CD4-positive, CD25-positive, alpha-beta regulatory T cell (primary cell): ENCODE results near the gene MLANA. TPM values are rescaled to one million over a fixed set of nuclear protein-coding genes. Genes with fewer than 3 reads are reported as not detected.

Experiments
- ATAC-seq, 2 donors: fragments of 150-1000 bp; cut with Tn5 transposase; one replicate each; pipeline ENCODE4 v1.10.0; 2021; ENCODE audit warnings: low read depth in 2 of 2, moderate number of reproducible peaks in 2 of 2, moderate library complexity in 1 of 2
- DNase-seq, 3 donors: peaks; one replicate each; pipeline versions ENCODE4 v3.0.0 to v3.0.0-alpha.2; 2012 to 2022; ENCODE audit warnings: mixed read lengths in 1 of 3
- H3K27ac ChIP-seq: one replicate; pipeline ENCODE4 v1.7.0; 2013; ENCODE audit warnings: mild to moderate bottlenecking, low read length; ENCODE audit not compliant: insufficient read depth, poor library complexity, severe bottlenecking
- H3K27me3 ChIP-seq: one replicate; pipeline ENCODE4 v1.7.0; 2013; ENCODE audit warnings: low read length; ENCODE audit not compliant: control insufficient read depth, insufficient read depth
- H3K36me3 ChIP-seq: one replicate; pipeline ENCODE4 v1.7.0; 2013; ENCODE audit warnings: mild to moderate bottlenecking, low read length, moderate library complexity; ENCODE audit not compliant: control insufficient read depth, insufficient read depth
- H3K4me1 ChIP-seq: 2 replicates; pipeline ENCODE4 v1.7.0; 2013; ENCODE audit warnings: mild to moderate bottlenecking, low read length; ENCODE audit not compliant: insufficient read depth, control insufficient read depth, poor library complexity, severe bottlenecking
- H3K4me3 ChIP-seq: one replicate; pipeline ENCODE4 v1.7.0; 2013; ENCODE audit warnings: low read depth, mild to moderate bottlenecking, low read length, moderate library complexity
- H3K9me3 ChIP-seq, 2 experiments: 1 replicate in 1 of 2; 2 replicates in 1 of 2; pipeline ENCODE4 v1.7.0; 2013; ENCODE audit warnings: low read length in 2 of 2, mild to moderate bottlenecking in 1 of 2, moderate library complexity in 1 of 2; ENCODE audit not compliant: control insufficient read depth in 2 of 2
- H3K27ac Mint-ChIP-seq, 3 donors: one replicate each; pipeline ENCODE4 v1.8.0; 2020 to 2022; ENCODE audit warnings: mild to moderate bottlenecking in 3 of 3, mixed read lengths in 3 of 3, moderate library complexity in 2 of 3
- H3K27me3 Mint-ChIP-seq: one replicate; pipeline ENCODE4 v1.8.0; 2022; ENCODE audit warnings: mild to moderate bottlenecking, mixed read lengths
- H3K36me3 Mint-ChIP-seq: one replicate; pipeline ENCODE4 v1.8.0; 2020; ENCODE audit warnings: mixed read lengths
- H3K4me1 Mint-ChIP-seq, 4 donors: one replicate each; pipeline ENCODE4 v1.8.0; 2020 to 2022; ENCODE audit warnings: mixed read lengths in 4 of 4, mild to moderate bottlenecking in 1 of 4
- H3K4me3 Mint-ChIP-seq, 4 donors: one replicate each; pipeline ENCODE4 v1.8.0; 2020 to 2022; ENCODE audit warnings: mild to moderate bottlenecking in 4 of 4, mixed read lengths in 4 of 4, moderate library complexity in 3 of 4
- H3K9me3 Mint-ChIP-seq, 7 donors: one replicate each; pipeline ENCODE4 v1.8.0; 2020 to 2022; ENCODE audit warnings: mixed read lengths in 7 of 7, mild to moderate bottlenecking in 3 of 7, moderate library complexity in 2 of 7
- polyA plus RNA-seq, 4 donors: library from polyadenylated mRNA; unstranded; fragments of 300-500 nt; fragmentation: Illumina TruSeq; gene quantifications; one replicate each; pipeline ENCODE4 v1.2.3, GENCODE V29; 2021
- total RNA-seq: library from RNA; stranded (reverse); gene quantifications from one replicate; pipeline ENCODE4 v1.2.3, GENCODE V29; 2022

MLANA gene
- total and polyA plus RNA-seq, 5 donors from 2014 or later: 0.14 to 0.49 TPM; not detected in 3

- peaks cover 0 to 2% (median 0%) of the 10 kb centered on the region in 7 donors for H3K9me3 Mint-ChIP-seq
- no peak overlapping the region for H3K27ac ChIP-seq
- H3K4me1 ChIP-seq: peaks cover 18% of the 10 kb centered on the region
- no peak for DNase-seq
- H3K9me3 ChIP-seq: no peaks in the 10 kb centered on the region
- ATAC-seq: no peak
- no peak overlapping the region for H3K4me3 Mint-ChIP-seq
- no peaks in the 10 kb centered on the region for H3K27me3 ChIP-seq
- H3K27me3 Mint-ChIP-seq: no peaks in the 10 kb centered on the region
- H3K36me3 Mint-ChIP-seq: peaks cover 3% of the 10 kb centered on the region
- H3K36me3 ChIP-seq: no peaks in the 10 kb centered on the region
- H3K4me3 ChIP-seq: no peak overlapping the region
- H3K27ac Mint-ChIP-seq: no peak overlapping the region
- peaks cover 22 to 49% (median 36%) of the 10 kb centered on the region in 4 donors for H3K4me1 Mint-ChIP-seq
Measured at GRCh38 chr9:5848372-5848882, 42.3 kb upstream of the MLANA start.

- no peak overlapping the region for H3K27ac ChIP-seq
- no peaks in the 10 kb centered on the region for H3K9me3 ChIP-seq
- peaks cover 3% of the 10 kb centered on the region for H3K4me1 ChIP-seq
- H3K27me3 ChIP-seq: no peaks in the 10 kb centered on the region
- peak overlapping the region; percentile 15 to 93 (median 47) for H3K27ac Mint-ChIP-seq
- H3K4me1 Mint-ChIP-seq: peaks cover 12 to 28% (median 18%) of the 10 kb centered on the region in 4 donors
- no peaks in the 10 kb centered on the region for H3K36me3 ChIP-seq
- H3K4me3 Mint-ChIP-seq: no peak overlapping the region
- ATAC-seq: no peak
- DNase-seq: no peak
- H3K9me3 Mint-ChIP-seq: peaks cover 0 to 2% (median 0%) of the 10 kb centered on the region in 7 donors
- H3K36me3 Mint-ChIP-seq: peaks cover 15% of the 10 kb centered on the region
- no peak overlapping the region for H3K4me3 ChIP-seq
- no peaks in the 10 kb centered on the region for H3K27me3 Mint-ChIP-seq
Measured at GRCh38 chr9:5850724-5851122, 40.0 kb upstream of the MLANA start.

GRCh38 chr9:5851445-5851844 lies 39.2 kb upstream of the MLANA start:
- Mint-ChIP-seq H3K4me3 (no peak overlapping the region), H3K9me3 (peaks cover 0 to 2% (median 0%) of the 10 kb centered on the region in 7 donors), H3K36me3 (peaks cover 20% of the 10 kb centered on the region), H3K27ac (peak overlapping the region; percentile 15 to 93 (median 17)), H3K4me1 (peaks cover 12 to 26% (median 17%) of the 10 kb centered on the region in 4 donors), H3K27me3 (no peaks in the 10 kb centered on the region)
- DNase-seq: peak in 1 of 3 donors; percentile 85
- no peak overlapping the region for H3K4me3 ChIP-seq
- H3K4me1 ChIP-seq: peaks cover 3% of the 10 kb centered on the region
- no peaks in the 10 kb centered on the region for H3K27me3 ChIP-seq
- no peak overlapping the region for H3K27ac ChIP-seq
- peak; percentile 79 to 82 for ATAC-seq
- no peaks in the 10 kb centered on the region for H3K36me3 ChIP-seq
- no peaks in the 10 kb centered on the region for H3K9me3 ChIP-seq

- Histone ChIP-seq H3K4me3 (no peak overlapping the region), H3K4me1 (peaks cover 3% of the 10 kb centered on the region), H3K27me3 (no peaks in the 10 kb centered on the region), H3K27ac (no peak overlapping the region), H3K9me3 (no peaks in the 10 kb centered on the region), H3K36me3 (no peaks in the 10 kb centered on the region)
- no peaks in the 10 kb centered on the region for H3K27me3 Mint-ChIP-seq
- no peak for ATAC-seq
- H3K9me3 Mint-ChIP-seq: peaks cover 0 to 2% (median 0%) of the 10 kb centered on the region in 7 donors
- no peak overlapping the region for H3K4me3 Mint-ChIP-seq
- peaks cover 12 to 26% (median 17%) of the 10 kb centered on the region in 4 donors for H3K4me1 Mint-ChIP-seq
- no peak for DNase-seq
- peaks cover 20% of the 10 kb centered on the region for H3K36me3 Mint-ChIP-seq
- H3K27ac Mint-ChIP-seq: peak overlapping the region in 2 of 3 donors; percentile 11 to 83
Measured at GRCh38 chr9:5852987-5853386, 37.7 kb upstream of the MLANA start.

GRCh38 chr9:5853617-5854016 lies 37.1 kb upstream of the MLANA start:
- H3K4me3 Mint-ChIP-seq: no peak overlapping the region
- Histone ChIP-seq H3K27ac (no peak overlapping the region), H3K27me3 (no peaks in the 10 kb centered on the region), H3K9me3 (no peaks in the 10 kb centered on the region), H3K4me1 (peaks cover 3% of the 10 kb centered on the region), H3K36me3 (no peaks in the 10 kb centered on the region), H3K4me3 (no peak overlapping the region)
- H3K9me3 Mint-ChIP-seq: peaks cover 0 to 2% (median 0%) of the 10 kb centered on the region in 7 donors
- peaks cover 12 to 26% (median 17%) of the 10 kb centered on the region in 4 donors for H3K4me1 Mint-ChIP-seq
- no peak for ATAC-seq
- H3K27me3 Mint-ChIP-seq: no peaks in the 10 kb centered on the region
- DNase-seq: no peak
- H3K36me3 Mint-ChIP-seq: peaks cover 20% of the 10 kb centered on the region
- peak overlapping the region in 1 of 3 donors; percentile 38 for H3K27ac Mint-ChIP-seq

- H3K27me3 ChIP-seq: no peaks in the 10 kb centered on the region
- H3K27me3 Mint-ChIP-seq: no peaks in the 10 kb centered on the region
- H3K27ac ChIP-seq: no peak overlapping the region
- no peak overlapping the region for H3K4me3 Mint-ChIP-seq
- H3K4me1 Mint-ChIP-seq: peaks cover 12 to 26% (median 17%) of the 10 kb centered on the region in 4 donors
- peaks cover 20% of the 10 kb centered on the region for H3K36me3 Mint-ChIP-seq
- H3K27ac Mint-ChIP-seq: no peak overlapping the region
- H3K9me3 Mint-ChIP-seq: peaks cover 0 to 2% (median 0%) of the 10 kb centered on the region in 7 donors
- no peak for ATAC-seq
- H3K4me1 ChIP-seq: peaks cover 3% of the 10 kb centered on the region
- no peak overlapping the region for H3K4me3 ChIP-seq
- DNase-seq: no peak
- H3K36me3 ChIP-seq: no peaks in the 10 kb centered on the region
- H3K9me3 ChIP-seq: no peaks in the 10 kb centered on the region
Measured at GRCh38 chr9:5854063-5854790, 36.5 kb upstream of the MLANA start.

- Histone ChIP-seq H3K9me3 (no peaks in the 10 kb centered on the region), H3K27ac (no peak overlapping the region), H3K4me3 (no peak overlapping the region), H3K36me3 (no peaks in the 10 kb centered on the region), H3K4me1 (no peaks in the 10 kb centered on the region), H3K27me3 (no peaks in the 10 kb centered on the region)
- H3K9me3 Mint-ChIP-seq: no peaks in the 10 kb centered on the region
- H3K36me3 Mint-ChIP-seq: peaks cover 17% of the 10 kb centered on the region
- H3K27ac Mint-ChIP-seq: no peak overlapping the region
- ATAC-seq (no peak), DNase-seq (no peak)
- no peak overlapping the region for H3K4me3 Mint-ChIP-seq
- peaks cover 0 to 2% (median under 1%) of the 10 kb centered on the region in 4 donors for H3K4me1 Mint-ChIP-seq
- H3K27me3 Mint-ChIP-seq: no peaks in the 10 kb centered on the region
Measured at GRCh38 chr9:5857928-5858327, 32.8 kb upstream of the MLANA start.

- DNase-seq: no peak
- H3K9me3 Mint-ChIP-seq: no peaks in the 10 kb centered on the region
- no peak for ATAC-seq
- H3K27me3 Mint-ChIP-seq: no peaks in the 10 kb centered on the region
- Histone ChIP-seq H3K27ac (no peak overlapping the region), H3K36me3 (no peaks in the 10 kb centered on the region), H3K4me3 (no peak overlapping the region), H3K4me1 (no peaks in the 10 kb centered on the region), H3K9me3 (no peaks in the 10 kb centered on the region), H3K27me3 (no peaks in the 10 kb centered on the region)
- peaks cover 14% of the 10 kb centered on the region for H3K36me3 Mint-ChIP-seq
- H3K4me1 Mint-ChIP-seq: no peaks in the 10 kb centered on the region
- no peak overlapping the region for H3K27ac Mint-ChIP-seq
- no peak overlapping the region for H3K4me3 Mint-ChIP-seq
Measured at GRCh38 chr9:5858833-5859232, 31.9 kb upstream of the MLANA start.
